Measurements from ENCODE around the gene SEC24D. TPM values are rescaled to one million over a fixed set of nuclear protein-coding genes. Genes with fewer than 3 reads are reported as not detected.

SEC24D gene
- total and polyA plus RNA-seq, 2 of the 8 experiments (the other 6 are each of a cell fraction or from before 2014, with no cell fraction given): 28.9 to 91.6 TPM

DNA sequence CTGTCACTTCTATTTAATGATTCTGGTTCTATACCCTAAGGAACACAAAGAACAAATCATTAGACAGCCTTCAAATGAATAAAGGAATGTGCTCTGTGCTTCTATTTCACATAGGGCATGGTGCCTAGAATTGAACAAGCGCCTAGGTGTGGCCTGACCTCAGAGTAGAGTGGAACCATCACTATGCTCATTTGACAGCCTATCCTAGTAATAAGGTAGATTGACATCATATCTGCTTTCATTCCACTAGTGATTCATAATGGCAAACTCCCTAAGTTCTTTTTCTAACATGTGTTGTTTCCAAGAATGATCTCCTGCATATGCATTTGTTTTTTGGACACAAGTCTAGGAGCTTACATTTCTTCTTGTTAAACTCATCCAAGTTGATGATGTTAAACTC is 114.2 kb downstream of the SEC24D start (continued):
- TF ChIP-seq, protein P1, sequence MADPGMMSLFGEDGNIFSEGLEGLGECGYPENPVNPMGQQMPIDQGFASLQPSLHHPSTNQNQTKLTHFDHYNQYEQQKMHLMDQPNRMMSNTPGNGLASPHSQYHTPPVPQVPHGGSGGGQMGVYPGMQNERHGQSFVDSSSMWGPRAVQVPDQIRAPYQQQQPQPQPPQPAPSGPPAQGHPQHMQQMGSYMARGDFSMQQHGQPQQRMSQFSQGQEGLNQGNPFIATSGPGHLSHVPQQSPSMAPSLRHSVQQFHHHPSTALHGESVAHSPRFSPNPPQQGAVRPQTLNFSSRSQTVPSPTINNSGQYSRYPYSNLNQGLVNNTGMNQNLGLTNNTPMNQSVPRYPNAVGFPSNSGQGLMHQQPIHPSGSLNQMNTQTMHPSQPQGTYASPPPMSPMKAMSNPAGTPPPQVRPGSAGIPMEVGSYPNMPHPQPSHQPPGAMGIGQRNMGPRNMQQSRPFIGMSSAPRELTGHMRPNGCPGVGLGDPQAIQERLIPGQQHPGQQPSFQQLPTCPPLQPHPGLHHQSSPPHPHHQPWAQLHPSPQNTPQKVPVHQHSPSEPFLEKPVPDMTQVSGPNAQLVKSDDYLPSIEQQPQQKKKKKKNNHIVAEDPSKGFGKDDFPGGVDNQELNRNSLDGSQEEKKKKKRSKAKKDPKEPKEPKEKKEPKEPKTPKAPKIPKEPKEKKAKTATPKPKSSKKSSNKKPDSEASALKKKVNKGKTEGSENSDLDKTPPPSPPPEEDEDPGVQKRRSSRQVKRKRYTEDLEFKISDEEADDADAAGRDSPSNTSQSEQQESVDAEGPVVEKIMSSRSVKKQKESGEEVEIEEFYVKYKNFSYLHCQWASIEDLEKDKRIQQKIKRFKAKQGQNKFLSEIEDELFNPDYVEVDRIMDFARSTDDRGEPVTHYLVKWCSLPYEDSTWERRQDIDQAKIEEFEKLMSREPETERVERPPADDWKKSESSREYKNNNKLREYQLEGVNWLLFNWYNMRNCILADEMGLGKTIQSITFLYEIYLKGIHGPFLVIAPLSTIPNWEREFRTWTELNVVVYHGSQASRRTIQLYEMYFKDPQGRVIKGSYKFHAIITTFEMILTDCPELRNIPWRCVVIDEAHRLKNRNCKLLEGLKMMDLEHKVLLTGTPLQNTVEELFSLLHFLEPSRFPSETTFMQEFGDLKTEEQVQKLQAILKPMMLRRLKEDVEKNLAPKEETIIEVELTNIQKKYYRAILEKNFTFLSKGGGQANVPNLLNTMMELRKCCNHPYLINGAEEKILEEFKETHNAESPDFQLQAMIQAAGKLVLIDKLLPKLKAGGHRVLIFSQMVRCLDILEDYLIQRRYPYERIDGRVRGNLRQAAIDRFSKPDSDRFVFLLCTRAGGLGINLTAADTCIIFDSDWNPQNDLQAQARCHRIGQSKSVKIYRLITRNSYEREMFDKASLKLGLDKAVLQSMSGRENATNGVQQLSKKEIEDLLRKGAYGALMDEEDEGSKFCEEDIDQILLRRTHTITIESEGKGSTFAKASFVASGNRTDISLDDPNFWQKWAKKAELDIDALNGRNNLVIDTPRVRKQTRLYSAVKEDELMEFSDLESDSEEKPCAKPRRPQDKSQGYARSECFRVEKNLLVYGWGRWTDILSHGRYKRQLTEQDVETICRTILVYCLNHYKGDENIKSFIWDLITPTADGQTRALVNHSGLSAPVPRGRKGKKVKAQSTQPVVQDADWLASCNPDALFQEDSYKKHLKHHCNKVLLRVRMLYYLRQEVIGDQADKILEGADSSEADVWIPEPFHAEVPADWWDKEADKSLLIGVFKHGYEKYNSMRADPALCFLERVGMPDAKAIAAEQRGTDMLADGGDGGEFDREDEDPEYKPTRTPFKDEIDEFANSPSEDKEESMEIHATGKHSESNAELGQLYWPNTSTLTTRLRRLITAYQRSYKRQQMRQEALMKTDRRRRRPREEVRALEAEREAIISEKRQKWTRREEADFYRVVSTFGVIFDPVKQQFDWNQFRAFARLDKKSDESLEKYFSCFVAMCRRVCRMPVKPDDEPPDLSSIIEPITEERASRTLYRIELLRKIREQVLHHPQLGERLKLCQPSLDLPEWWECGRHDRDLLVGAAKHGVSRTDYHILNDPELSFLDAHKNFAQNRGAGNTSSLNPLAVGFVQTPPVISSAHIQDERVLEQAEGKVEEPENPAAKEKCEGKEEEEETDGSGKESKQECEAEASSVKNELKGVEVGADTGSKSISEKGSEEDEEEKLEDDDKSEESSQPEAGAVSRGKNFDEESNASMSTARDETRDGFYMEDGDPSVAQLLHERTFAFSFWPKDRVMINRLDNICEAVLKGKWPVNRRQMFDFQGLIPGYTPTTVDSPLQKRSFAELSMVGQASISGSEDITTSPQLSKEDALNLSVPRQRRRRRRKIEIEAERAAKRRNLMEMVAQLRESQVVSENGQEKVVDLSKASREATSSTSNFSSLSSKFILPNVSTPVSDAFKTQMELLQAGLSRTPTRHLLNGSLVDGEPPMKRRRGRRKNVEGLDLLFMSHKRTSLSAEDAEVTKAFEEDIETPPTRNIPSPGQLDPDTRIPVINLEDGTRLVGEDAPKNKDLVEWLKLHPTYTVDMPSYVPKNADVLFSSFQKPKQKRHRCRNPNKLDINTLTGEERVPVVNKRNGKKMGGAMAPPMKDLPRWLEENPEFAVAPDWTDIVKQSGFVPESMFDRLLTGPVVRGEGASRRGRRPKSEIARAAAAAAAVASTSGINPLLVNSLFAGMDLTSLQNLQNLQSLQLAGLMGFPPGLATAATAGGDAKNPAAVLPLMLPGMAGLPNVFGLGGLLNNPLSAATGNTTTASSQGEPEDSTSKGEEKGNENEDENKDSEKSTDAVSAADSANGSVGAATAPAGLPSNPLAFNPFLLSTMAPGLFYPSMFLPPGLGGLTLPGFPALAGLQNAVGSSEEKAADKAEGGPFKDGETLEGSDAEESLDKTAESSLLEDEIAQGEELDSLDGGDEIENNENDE (IDR thresholded peaks at IDR 0.05; ENCODE audit: insufficient replicate concordance, low read length): no peak
- TF ChIP-seq, protein P2, sequence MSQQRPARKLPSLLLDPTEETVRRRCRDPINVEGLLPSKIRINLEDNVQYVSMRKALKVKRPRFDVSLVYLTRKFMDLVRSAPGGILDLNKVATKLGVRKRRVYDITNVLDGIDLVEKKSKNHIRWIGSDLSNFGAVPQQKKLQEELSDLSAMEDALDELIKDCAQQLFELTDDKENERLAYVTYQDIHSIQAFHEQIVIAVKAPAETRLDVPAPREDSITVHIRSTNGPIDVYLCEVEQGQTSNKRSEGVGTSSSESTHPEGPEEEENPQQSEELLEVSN (IDR thresholded peaks at IDR 0.05): no peak
- no peak for TF ChIP-seq ZNF274 (IDR thresholded peaks at IDR 0.05; ENCODE audit: borderline replicate concordance, extremely low read depth, low read length)
- TF ChIP-seq, protein P3, sequence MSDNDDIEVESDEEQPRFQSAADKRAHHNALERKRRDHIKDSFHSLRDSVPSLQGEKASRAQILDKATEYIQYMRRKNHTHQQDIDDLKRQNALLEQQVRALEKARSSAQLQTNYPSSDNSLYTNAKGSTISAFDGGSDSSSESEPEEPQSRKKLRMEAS (IDR thresholded peaks at IDR 0.05): no peak
